ENCODE data around the gene MIGA1.

- no peak for TF ChIP-seq CTCF (IDR thresholded peaks at IDR 0.05)
- TF ChIP-seq POLR2A (IDR thresholded peaks at IDR 0.05), result no peak
These were observed 48.6 kb downstream of the MIGA1 start for GRCh38 chr1:77828098-77828497.

Measured in vagina (tissue), 2 donors.